ENCODE data around the gene SLC34A2.

SLC34A2 gene

DNA sequence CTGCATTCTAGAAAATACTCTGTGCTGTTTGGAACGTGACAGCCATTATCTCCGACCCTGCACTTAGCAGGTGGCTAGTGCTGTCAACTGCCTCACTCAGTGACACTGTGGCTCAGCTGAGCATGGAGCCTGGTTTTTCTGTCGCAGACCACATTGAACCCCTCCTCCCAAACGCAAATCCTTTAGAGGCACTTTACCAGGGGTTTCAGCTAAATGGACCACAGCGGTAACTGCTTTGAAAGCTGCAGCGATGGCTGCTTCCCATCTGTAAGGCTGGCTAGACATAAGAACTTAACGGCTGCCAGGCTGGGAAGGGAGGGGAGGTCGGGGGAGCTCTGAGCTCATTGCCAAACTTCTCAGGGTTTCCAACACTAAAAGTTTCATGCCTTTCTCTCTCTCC, 8.1 kb downstream of the SLC34A2 start:
- no peak for DNase-seq

DNA sequence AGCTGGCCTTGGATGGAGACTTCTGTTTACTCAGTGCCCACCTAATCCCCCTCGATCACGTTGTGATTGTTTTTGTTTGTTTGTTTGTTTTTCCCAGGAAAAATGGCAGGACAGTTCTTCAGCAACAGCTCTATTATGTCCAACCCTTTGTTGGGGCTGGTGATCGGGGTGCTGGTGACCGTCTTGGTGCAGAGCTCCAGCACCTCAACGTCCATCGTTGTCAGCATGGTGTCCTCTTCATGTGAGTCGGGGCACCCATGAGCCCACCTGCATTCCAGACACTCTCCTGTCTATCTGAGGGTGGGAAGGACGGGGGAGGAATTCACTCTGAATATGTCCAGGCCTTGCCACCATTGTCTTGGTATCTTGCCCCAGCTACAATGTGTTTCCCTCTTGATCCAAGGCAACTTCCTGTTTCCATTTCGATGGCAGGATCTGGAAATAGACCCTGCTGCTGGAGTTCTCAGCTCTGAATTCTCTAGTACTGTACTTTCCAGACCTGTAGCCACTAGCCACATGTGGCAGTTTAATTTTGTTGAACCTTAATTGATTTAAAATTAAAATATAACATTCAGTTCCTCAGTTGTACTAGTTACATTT, 10.5 kb downstream of the SLC34A2 start:
- no peak for DNase-seq

DNA sequence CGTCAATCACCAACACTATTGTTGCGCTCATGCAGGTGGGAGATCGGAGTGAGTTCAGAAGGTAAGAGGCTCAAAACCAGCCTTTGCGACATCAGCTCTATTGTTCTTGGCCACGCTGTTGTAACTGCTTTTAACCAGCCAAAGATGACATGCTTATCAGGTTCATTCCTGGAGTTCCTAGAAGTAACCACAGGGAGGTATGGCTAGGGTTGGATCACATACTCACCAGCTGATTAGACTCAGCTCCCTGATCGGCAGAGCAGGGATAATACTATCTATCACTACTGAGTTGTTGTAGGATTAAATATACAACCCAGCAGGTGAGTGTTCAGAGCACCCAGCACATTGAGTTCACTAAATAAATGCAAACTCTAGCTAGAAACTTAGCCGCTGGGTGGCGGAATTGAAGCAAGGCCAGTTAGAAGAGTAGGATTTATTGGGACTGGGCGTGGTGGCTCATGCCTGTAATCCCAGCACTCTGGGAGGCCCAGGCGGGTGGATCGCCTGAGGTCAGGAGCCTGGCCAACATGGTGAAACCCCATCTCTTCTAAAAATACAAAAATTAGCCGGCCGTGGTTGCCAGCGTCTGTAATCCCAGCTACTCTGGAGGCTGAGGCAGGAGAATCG, 12.4 kb downstream of the SLC34A2 start:
- DNase-seq, result no peak

DNA sequence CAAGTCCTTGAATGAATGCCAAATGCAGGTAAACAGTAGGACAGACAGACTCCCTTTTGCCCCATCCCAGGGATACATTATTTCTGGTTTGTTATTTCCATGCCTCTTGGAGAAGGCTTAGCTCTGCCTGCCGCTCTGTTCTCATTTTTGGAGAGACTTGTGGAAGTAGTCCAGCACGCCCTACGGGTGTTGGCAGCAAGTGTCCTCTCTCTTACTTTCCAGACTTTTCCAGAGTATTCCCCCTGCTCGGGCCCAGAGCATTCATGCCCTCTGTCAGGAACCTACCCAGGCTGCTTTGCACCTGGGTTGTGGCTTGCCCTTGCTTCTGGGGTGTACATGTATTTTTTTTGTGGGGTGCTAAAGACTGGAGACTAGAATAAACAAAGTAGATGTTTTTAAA, 15.3 kb downstream of the SLC34A2 start:
- DNase-seq, result no peak

DNA sequence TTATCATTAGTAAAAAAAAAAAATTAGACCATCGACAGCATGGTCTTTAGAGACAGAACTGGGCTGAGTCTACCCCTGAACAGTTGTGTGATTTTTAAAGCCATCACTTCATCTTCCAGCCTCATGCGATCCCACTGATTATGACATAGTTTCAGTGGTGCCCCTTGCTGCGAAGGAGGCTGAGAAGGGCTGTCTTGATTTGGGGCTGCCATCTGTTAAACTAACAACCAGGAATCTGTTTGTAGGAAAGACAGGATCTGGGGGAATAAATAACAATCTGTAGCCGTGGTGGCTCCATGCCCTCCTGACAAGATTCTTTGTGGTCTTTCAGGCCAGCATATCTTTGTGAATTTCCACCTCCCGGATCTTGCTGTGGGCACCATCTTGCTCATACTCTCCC, 17.1 kb downstream of the SLC34A2 start:
- DNase-seq, result no peak

DNA sequence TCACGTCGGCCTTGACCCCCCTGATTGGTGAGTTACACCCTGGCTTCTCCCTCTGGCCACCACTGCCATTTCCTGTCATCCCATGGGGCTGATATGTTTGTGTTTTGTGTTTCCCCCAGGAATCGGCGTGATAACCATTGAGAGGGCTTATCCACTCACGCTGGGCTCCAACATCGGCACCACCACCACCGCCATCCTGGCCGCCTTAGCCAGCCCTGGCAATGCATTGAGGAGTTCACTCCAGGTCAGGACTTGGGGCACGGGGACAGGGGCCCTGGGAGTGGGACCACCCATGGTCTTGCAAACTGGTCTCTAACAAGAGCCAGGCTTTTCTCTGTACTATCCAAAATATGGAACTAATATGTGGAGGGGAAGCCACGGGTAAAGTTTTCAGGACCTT, 18.7 kb downstream of the SLC34A2 start:
- DNase-seq, result no peak

DNA sequence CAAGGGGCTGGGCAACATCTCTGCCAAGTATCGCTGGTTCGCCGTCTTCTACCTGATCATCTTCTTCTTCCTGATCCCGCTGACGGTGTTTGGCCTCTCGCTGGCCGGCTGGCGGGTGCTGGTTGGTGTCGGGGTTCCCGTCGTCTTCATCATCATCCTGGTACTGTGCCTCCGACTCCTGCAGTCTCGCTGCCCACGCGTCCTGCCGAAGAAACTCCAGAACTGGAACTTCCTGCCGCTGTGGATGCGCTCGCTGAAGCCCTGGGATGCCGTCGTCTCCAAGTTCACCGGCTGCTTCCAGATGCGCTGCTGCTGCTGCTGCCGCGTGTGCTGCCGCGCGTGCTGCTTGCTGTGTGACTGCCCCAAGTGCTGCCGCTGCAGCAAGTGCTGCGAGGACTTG, 20.6 kb downstream of the SLC34A2 start:
- DNase-seq, result no peak

DNA sequence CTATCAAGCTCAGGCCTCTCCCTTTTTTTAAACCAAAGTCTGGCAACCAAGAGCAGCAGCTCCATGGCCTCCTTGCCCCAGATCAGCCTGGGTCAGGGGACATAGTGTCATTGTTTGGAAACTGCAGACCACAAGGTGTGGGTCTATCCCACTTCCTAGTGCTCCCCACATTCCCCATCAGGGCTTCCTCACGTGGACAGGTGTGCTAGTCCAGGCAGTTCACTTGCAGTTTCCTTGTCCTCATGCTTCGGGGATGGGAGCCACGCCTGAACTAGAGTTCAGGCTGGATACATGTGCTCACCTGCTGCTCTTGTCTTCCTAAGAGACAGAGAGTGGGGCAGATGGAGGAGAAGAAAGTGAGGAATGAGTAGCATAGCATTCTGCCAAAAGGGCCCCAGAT, 21.5 kb downstream of the SLC34A2 start:
- DNase-seq, result no peak

DNA sequence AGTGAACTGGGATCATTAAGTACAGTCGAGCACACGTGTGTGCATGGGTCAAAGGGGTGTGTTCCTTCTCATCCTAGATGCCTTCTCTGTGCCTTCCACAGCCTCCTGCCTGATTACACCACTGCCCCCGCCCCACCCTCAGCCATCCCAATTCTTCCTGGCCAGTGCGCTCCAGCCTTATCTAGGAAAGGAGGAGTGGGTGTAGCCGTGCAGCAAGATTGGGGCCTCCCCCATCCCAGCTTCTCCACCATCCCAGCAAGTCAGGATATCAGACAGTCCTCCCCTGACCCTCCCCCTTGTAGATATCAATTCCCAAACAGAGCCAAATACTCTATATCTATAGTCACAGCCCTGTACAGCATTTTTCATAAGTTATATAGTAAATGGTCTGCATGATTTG, 22.3 kb downstream of the SLC34A2 start:
- no peak for DNase-seq

DNA sequence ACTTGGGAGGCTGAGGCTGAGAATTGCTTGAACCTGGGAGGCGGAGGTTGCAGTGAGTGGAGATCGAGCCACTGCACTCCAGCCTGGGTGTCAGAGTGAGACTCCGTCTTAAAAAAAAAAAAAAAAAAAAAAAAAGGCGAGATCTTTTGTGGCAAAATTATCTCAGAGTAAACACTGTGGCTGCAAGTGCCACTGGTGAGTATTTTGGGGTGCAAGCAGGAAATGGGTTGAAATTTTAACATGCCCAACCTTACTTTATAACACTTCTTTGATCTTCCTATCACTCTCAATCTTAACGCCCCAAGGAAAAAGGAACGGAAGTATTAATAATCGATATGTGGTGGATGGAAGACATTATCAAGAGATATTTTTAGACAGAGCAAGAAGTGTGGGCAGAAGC, 32.1 kb downstream of the SLC34A2 start:
- no peak for DNase-seq

DNA sequence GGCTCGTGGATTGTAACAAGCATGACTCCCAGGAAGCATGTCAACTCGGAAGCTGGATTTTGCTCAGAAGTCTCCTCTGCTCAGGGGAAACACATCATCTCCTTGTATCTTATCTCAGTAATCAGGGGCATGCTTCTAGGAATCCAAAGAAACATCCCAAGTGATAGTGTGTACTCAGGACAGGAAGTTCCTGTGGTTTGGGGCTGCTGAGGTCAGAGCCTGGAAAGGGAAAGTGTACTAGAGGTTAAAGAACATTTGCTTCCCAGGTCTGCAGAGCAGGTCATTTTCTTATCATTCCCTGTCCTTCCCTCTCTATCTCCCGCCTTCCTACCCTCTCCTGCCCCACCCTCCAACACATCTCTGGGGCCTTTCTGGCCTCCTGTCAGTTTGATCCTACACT, 38.8 kb downstream of the SLC34A2 start:
- no peak for DNase-seq

DNA sequence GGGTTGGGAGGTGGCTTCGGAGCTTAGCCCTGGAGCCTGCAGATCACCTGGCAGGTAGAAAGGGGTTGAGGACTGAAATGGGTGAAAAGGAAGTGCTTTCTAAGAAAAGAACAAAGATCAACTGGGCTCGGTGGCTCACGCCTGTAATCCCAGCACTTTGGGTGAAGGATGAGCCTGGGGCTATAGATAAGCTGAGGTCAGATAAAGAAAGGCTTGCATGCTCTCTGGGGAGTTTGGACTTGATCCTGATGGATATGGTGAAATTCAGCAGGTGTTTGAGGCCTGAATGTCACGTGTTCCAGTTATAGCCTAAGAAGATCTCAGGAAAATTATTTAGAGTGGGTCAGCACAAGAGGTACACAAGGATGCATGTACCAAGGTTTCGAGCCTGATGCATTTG, 40.8 kb downstream of the SLC34A2 start:
- DNase-seq, result no peak

DNA sequence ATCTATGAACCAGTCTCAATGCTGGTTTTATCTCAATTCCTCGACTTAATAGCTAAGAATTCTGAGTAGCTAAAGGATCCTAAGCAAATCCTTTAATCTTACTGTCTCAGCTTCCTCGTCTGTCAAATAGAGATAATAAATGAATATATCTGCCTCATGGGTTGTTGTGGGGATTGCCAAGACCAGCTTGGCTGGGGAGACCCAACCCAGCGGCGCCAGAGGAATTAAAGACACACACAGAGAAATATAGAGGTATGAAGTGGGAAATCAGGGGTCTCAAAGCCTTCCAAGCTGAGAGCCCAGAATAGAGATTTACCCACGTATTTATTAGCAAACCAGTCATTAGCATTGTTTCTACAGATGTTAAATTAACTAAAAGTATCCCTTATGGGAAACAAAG, 41.9 kb downstream of the SLC34A2 start:
- DNase-seq, result no peak

DNA sequence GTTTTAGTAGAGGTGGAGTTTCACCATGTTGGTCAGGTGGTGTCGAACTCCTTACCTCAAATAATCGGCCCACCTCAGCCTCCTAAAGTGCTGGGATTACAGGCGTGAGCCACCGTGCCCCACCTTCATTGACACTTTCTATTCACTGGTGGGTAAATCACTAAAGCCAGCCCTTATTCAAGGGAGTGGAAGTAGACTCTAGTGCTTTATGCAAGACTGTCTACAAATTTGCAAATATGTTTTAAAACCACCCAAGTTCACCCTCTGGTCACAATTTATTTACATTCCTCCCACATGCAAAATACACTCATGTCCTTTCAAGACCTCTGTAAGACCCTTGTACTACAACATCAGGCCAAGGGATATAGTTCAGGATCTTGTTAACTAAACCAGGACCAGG, 45.0 kb downstream of the SLC34A2 start:
- DNase-seq, result no peak

DNA sequence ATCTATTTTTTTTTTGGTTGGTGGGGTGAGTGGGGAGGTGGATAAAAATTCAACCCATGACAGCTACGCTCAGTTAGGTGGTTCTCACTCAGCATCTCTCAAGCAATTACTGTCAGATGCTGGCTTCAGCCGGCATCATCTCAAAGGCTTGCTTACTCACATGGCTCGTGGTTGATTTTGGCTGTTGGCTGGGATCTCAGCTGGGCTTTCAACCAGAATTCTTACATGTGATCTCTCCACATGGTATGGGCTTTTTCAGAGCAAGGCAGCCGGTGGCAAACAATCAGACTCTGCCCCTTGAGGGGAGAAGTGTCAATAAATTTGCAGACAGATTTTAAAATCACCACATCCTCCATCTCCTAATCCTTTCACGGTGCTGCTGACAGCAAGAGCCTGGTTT, 47.2 kb downstream of the SLC34A2 start:
- no peak for DNase-seq

DNA sequence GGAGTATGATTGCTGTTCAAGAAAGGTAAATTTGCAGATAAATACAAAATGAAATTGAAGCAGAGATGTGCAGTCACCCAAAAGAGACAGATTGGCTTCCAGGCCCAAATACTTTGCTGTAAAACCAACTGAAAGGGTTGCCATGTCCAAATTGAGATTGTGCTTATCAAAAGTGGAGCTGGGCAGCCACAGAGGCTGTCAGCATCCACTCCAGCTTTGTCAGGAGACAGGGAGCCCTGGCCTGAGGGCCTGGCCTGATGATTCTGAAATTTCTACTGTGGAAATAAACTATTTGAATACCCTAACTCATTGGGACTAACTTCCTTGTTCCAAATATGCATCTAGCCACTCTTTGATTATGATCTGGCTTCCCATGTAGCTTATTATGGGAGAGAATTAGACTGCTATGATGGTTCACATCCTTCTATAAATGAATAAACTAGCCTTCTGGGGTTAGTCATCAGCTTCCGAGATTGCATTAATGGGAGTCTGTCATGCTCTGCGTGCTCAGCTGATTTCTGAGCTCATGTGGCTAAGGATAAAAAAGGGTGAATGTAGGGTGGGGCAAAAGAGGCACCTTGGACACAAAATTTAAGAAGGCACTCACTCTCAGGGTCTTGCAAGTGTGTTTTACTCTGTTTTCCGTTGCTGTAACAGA, 48.2 kb downstream of the SLC34A2 start:
- no peak for DNase-seq

DNA sequence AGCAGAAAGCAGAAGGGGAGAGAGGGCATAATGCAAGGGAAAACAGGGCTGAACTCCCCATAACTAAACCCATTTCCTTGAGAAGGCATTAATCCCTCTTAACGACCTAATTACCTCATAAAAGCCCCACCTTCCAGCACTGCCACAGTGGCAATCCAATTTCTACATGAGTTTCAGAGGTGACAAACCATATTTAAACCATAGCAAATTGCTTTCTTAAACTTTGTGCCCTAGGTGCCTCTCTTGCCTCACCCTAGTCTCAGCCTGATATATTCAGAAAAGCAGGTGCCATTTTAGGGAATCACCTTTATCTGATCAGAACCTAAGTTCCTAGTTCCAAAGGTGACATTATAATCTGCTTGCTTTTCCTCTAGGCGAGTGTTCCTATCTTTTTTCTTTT, 48.9 kb downstream of the SLC34A2 start:
- no peak for DNase-seq

DNA sequence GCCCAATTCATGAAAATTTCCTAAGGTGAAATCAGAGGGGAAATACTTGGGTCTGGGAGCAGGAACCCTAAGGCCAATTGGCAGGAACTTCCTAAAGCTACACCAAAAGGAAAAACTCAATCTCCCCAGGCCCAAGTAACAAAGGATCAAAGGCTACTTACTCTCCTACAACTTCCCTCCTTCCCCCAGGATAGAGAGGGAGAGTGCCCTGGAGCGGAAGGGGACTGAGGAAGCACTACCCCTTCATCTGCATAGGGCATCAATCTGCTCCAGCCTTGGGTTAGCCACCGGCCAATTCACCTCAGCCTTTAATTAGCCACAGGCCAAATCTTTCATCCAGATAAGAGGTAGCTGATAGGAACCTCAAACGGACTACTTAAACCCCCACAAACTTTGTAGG, 55.0 kb downstream of the SLC34A2 start:
- no peak for DNase-seq

DNA sequence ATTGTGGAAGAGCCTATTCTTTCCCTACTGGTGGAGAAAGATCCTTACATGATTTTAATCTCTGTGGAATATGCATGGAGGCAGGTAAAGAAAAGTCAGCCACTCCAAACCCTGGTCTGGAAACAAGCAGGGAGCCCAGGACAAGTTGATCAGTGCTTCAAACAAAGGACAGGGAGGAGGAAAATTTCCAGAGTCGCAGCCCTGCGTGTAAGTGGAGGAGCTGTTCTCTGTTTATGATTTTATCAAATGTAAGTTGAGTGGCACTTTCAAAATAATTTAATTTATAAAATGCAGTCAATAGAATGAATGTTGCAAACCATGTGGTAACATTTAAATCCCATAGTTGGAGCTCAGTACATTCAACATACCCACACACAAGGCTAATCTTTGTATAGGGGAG, 57.0 kb downstream of the SLC34A2 start:
- DNase-seq, result no peak

DNA sequence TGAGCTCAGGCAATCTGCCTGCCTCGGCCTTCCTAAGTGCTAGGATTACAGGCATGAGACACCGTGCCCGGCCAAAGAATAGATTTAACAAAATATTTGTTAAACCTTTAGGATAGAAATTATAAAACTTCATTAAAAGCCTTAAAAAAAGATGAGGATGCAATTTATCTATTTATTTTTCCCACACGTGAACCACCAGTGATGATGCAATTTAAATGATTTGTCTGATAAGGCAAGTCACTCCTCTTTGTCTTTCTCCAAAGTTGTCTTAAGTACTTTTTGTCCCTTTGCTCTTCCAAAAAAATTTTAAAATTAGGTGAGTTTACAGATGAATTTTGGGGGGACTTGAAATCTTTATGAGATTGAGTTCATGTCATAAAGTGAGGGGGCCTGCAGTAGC, 58.2 kb downstream of the SLC34A2 start:
- no peak for DNase-seq

DNA sequence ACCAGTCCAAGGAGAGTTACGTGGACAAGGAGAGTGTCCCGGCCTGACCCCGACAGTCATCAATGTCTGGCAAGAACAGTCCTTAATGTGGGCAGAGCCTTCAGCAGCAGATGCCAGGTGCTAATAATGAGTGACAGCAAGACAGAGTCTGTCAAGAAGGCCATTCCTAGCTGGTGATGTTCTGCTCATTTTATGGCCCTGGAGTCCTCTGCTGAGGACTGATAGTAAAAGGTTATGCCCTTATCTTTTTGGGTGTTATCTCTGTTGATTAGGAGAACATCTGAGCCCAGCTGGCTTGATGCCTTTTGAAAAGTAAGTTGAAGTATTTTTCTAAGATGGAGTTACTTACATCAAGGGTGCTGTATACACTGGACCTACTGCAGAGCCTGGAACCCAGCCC, 67.3 kb downstream of the SLC34A2 start:
- no peak for DNase-seq

DNA sequence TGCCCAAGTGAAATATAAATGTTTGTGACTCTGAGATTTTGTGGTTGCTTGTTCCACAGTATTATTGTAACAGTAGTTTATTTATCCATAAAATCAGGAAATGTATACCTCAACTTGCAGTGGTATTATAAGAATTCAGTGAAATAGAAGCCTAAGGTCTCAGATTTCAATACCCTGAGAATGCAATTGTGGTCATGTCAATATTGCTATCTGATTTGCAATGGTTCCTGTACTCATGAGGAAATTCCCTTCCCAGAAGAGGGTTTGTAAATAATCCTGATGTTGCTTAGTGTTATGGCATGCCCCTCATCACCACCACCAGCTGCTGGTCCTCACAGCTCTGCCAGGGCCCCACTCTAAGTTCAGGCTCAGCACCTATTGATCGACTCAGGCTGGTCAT, 67.8 kb downstream of the SLC34A2 start:
- DNase-seq, result no peak

DNA sequence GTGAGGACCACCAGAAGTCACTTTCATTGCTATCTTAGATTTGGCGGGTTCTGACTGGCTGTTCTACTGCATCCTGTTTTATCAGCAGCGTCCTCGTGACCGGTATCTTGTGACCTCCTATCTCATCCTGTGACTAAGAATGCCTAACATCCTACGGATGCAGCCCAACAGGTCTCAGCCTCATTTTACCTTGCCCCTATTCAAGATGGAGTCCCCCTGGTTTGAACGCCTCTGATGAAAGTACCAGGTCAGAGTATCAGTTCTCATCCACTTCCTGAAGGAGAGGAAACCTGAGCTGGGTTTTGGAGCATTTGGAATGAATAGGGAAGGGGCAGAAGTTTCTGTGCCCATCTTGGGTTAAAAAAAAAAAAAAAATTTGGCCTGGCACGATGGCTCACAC, 70.2 kb downstream of the SLC34A2 start:
- DNase-seq, result no peak

DNA sequence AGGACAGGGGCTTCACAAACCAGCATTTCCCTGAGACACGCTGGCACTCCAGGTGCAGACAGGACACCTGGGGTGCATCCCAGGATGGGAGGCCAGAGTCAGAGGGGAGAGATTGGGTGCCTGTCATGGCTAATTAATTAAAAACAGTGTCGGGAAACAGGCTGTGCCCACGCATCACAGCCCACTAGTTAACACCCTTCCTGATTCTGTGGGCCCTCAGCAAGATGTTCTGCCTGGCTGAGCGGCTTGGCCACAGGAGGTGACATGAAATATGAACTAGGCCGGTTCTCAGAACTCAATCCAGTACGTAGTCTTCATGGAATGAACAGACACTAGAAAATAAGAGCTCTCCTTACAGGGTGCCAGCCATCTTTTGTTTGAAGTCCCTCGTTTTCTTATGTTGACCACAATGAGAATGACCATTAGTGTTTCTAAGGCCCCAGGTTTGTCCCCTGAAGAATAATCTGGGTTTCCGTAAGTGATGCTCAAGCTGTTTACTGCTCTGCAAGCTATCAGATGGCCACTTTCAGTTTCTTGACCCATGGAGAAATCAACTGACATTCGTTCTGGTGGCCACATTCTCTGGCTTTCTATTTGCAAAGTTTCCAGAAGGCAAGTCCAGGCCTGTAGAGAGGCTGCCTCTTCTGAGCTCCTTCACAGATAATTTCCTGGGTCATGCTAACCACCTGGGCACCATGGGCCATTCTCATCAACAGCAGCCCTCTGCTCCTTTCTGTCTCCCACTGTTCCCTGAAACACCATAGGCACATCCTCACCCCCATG, 72.3 kb downstream of the SLC34A2 start:
- no peak for DNase-seq
